ENCODE measurements around the gene ZNF677.
"Not testable (repeated sequence)": the region's sequence is repeated elsewhere in the genome, so short reads cannot be mapped to it uniquely, and the experiment has no call there.

ZNF677 gene

GRCh38 chr19:53193535-53194222 is 61.0 kb downstream of the ZNF677 start:
- no peak for DNase-seq (ENCODE audit: low spot score)

- DNase-seq (ENCODE audit: low spot score): no peak
Measured at GRCh38 chr19:53192771-53193534, 61.7 kb downstream of the ZNF677 start, which contains the start of gene ZNF665. Gene ZNF665, minus strand, starts transcription at chr19:53193358. Its CDS starts 10,460 bp downstream, at chr19:53182898.

DNA sequence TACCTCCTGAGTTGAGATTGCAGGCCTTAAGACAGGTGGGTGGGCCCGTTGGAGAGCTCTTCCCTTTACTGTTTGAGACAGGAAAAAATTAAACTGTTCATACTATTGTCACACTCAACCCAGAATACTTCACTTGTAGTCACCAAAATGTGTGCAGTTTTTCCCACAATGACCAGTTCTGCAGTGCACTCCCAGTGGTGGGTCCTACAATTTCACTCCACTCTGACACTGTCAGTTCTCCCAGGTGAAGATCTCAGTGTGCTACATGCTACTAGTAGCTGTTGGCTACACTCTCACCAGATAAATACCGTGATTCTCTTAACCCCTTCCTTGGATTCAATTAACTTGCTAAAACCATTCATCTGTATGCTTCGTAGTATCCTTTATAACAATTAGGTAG is 64.4 kb downstream of the ZNF677 start:
- no peak for DNase-seq (ENCODE audit: low spot score)

DNA sequence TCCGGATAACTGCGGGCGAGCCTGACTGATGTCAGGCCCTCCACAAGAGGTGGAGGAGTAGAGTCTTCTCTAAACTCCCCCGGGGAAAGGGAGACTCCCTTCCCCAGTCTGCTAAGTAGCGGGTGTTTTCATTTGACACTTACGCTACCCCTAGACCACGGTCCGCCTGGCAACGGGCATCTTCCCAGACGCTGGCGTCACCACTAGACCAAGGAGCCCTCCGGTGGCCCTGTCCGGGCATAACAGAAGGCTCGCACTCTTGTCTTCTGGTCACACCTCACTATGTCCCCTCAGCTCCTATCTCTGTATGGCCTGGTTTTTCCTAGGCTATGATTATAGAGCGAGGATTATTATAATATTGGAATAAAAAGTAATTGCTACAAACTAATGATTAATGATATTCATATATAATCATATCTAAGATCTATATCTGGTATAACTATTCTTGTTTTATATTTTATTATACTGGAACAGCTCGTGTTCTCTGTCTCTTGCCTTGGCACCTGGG is 64.9 kb downstream of the ZNF677 start:
- not testable (repeated sequence) for DNase-seq (ENCODE audit: low spot score)
